Stomach (tissue), 4 donors: ENCODE measurements around the gene TPSAB1.

Experiments used
- CTCF ChIP-seq, 7 experiments: fragments of 450-650 bp in 4 of 7; fragments of 200-600 bp in 3 of 7; sonication (generic) in 3 of 7; IDR thresholded peaks; one replicate each; pipeline ENCODE4 v1.5.1; 2016 to 2019; ENCODE audit warnings: antibody characterized with exemption in 7 of 7, control low read depth in 2 of 7, mild to moderate bottlenecking in 1 of 7
- POLR2A ChIP-seq, 4 donors: fragments of 450-650 bp; IDR thresholded peaks; one replicate each; pipeline ENCODE4 v1.6.1; 2016; ENCODE audit warnings: antibody characterized with exemption in 4 of 4, control low read depth in 2 of 4, mild to moderate bottlenecking in 1 of 4, moderate library complexity in 1 of 4

GRCh38 chr16:1258906-1259759 is 18.6 kb downstream of the TPSAB1 start:
- no peak for TF ChIP-seq POLR2A (IDR thresholded peaks at IDR 0.05)
- no peak for TF ChIP-seq CTCF (IDR thresholded peaks at IDR 0.05)
